HK-2 (cell line): ENCODE data around the gene ENTREP3.

Experiments
- DNase-seq: peaks from one replicate; pipeline ENCODE4 v3.0.0-alpha.2; 2018; ENCODE audit not compliant: unreplicated experiment

The ENTREP3 gene

DNA sequence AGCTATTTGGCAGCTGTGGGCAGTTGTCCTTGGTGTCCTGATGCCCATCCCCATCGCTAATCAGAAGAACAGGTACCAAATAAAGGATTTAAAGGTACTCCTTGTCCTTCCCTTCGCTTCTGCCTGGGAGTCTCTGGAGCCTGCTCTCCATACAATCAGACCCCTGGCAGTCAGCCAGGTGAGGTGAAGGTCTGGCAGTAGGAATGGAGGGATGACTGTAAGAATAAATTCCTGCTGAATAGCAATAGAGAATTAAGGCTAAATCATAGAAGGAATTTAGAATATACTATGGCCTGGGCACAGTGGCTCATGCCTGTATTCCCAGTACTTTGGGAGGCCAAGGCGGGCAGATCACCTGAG, 56.8 kb downstream of the ENTREP3 start:
- no peak for DNase-seq

DNA sequence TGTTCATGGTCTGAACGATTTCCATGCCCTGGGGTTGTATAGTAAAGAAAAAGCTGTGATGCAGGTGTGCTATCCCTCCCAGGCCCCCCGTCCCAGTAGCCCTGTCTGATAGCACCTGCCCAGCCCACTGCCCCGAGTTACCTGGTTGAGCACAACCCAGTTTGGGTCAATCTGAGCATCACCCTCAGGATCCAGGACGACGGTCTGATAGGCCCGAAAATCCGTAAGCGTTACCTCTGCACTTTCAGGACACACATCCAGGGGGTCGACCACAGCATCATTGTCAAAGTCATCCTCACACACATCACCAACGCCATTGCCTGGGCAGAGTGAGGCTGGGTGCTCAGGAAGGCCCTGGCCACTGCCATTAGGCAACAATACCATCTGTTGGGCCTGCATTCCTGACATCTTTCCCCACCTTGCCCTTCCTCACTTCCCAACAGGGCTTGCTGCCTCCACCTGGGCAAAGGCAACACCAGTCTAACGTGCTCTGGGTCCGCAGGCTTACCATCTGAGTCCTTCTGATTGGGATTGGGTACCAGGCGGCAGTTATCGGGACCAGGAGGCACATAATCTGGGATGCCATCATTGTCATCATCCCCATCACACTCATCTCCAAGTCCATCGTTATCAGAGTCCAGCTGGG, 57.3 kb downstream of the ENTREP3 start:
- DNase-seq: no peak
